Prostate gland (tissue), 2 donors: ENCODE results near the gene RBM18. TPM values are rescaled to one million over a fixed set of nuclear protein-coding genes. Genes with fewer than 3 reads are reported as not detected.

Source experiments
- DNase-seq: peaks from one replicate; pipeline ENCODE4 v3.0.0-alpha.2; 2019; ENCODE audit warnings: low spot score
- H3K27ac ChIP-seq, 2 donors: fragments of 200-600 bp; sonication (generic); 2 replicates each; pipeline ENCODE4 v1.5.1; 2017 to 2019
- H3K27me3 ChIP-seq: fragments of 200-600 bp; sonication (generic); replicated peaks from 2 replicates; pipeline ENCODE4 v1.5.1; 2019; ENCODE audit not compliant: insufficient read depth
- H3K36me3 ChIP-seq, 2 donors: fragments of 200-600 bp; sonication (generic); 1 replicate in 1 of 2; 2 replicates in 1 of 2; pipeline versions ENCODE4 v1.5.1 to v1.8.1; 2017 to 2019
- H3K4me1 ChIP-seq: fragments of 200-600 bp; sonication (generic); replicated peaks from 2 replicates; pipeline ENCODE4 v1.5.1; 2019
- H3K4me3 ChIP-seq, 2 donors: fragments of 200-600 bp; sonication (generic); 2 replicates each; pipeline ENCODE4 v1.5.1; 2017 to 2019
- H3K9me3 ChIP-seq: fragments of 200-600 bp; sonication (generic); 2 replicates; pipeline ENCODE4 v1.5.1; 2017
- CTCF ChIP-seq, 4 experiments: fragments of 200-600 bp in 2 of 4; fragments of 450-650 bp in 2 of 4; sonication (generic) in 2 of 4; IDR thresholded peaks; 1 replicate in 3 of 4; 2 replicates in 1 of 4; pipeline ENCODE4 v1.5.1; 2016 to 2019; ENCODE audit warnings: antibody characterized with exemption in 4 of 4, mild to moderate bottlenecking in 2 of 4, moderate library complexity in 2 of 4
- POLR2A ChIP-seq: fragments of 450-650 bp; IDR thresholded peaks from one replicate; pipeline ENCODE4 v1.6.1; 2016; ENCODE audit warnings: antibody characterized with exemption, mild to moderate bottlenecking
- POLR2AphosphoS5 ChIP-seq: sonication (generic); formaldehyde crosslinking; IDR thresholded peaks from one replicate; pipeline ENCODE4 v1.6.1; 2017; ENCODE audit warnings: antibody characterized with exemption
- WGBS: methylation state at CpG from one replicate; pipeline ENCODE4 v1.1.5; 2018; 5-methylcytosine and 5-hydroxymethylcytosine counted together
- intact Hi-C: fragments of 100-400 bp; cut with DNase I; formaldehyde crosslinking; loops from one replicate; pipeline ENCODE4 v1.14.2; 2022
- total RNA-seq, 2 donors: library from RNA; depleted of rRNA; stranded (reverse); fragments of >200 nt; gene quantifications; one replicate each; pipeline ENCODE4 v1.1.0, GENCODE V29; 2016

RBM18 gene
- total RNA-seq, 2 donors from 2014 or later = 8.8 to 20.3 TPM

GRCh38 chr9:122228568-122229484, 35.8 kb downstream of the RBM18 start, which contains the start of gene LHX6:
Gene LHX6 (minus strand): TSS chr9:122228957. CDS start chr9:122228740, 217 bp downstream.
- DNase-seq = no peak
- Histone ChIP-seq H3K4me1 (peaks cover 5% of the 10 kb centered on the region), H3K36me3 (no peaks in the 10 kb centered on the region), H3K4me3 (peak within 1 kb of the TSS; percentile 18 to 33), H3K27ac (no peak within 1 kb of the TSS), H3K27me3 (peaks cover 26% of the 10 kb centered on the region), H3K9me3 (no peaks in the 10 kb centered on the region)
- TF ChIP-seq POLR2A (no peak), CTCF (IDR thresholded peaks at IDR 0.05) (no peak), POLR2AphosphoS5 (no peak)
- intact Hi-C loops = no loop called here
- WGBS = 3% methylated on average over 68 of the region's 70 CpGs

- H3K27me3 ChIP-seq = peaks cover 30% of the 10 kb centered on the region
- no peak for DNase-seq
Observed at GRCh38 chr9:122228191-122228567, 36.5 kb downstream of the RBM18 start.

GRCh38 chr9:122227575-122227900, 37.1 kb downstream of the RBM18 start:
- no peak for TF ChIP-seq POLR2AphosphoS5
- no peak for TF ChIP-seq POLR2A
- TF ChIP-seq CTCF (IDR thresholded peaks at IDR 0.05) = no peak
- Histone ChIP-seq H3K27ac (no peak overlapping the region), H3K36me3 (no peaks in the 10 kb centered on the region), H3K27me3 (peaks cover 30% of the 10 kb centered on the region), H3K9me3 (no peaks in the 10 kb centered on the region), H3K4me3 (peak overlapping the region in 1 of 2 donors; percentile 33), H3K4me1 (peaks cover 5% of the 10 kb centered on the region)
- intact Hi-C loops = no loop called here
- 7% methylated on average over 10 of the region's 10 CpGs for WGBS
- DNase-seq = no peak

More at GRCh38 chr9:122228191-122228567, 36.5 kb downstream of the RBM18 start:
- Histone ChIP-seq H3K4me3 (peak overlapping the region; percentile 18 to 33), H3K4me1 (peaks cover 5% of the 10 kb centered on the region), H3K9me3 (no peaks in the 10 kb centered on the region), H3K27ac (no peak overlapping the region), H3K36me3 (no peaks in the 10 kb centered on the region)
- no peak for TF ChIP-seq POLR2A
- no peak for TF ChIP-seq POLR2AphosphoS5
- TF ChIP-seq CTCF (IDR thresholded peaks at IDR 0.05) = no peak
- WGBS = 2% methylated on average over 38 of the region's 38 CpGs
- intact Hi-C loops = no loop called here

GRCh38 chr9:122226758-122227574, 37.7 kb downstream of the RBM18 start:
- intact Hi-C loops = no loop called here
- Histone ChIP-seq H3K27ac (no peak overlapping the region), H3K4me3 (peak overlapping the region in 1 of 2 donors; percentile 33), H3K4me1 (peaks cover 5% of the 10 kb centered on the region), H3K27me3 (peaks cover 30% of the 10 kb centered on the region), H3K36me3 (no peaks in the 10 kb centered on the region), H3K9me3 (no peaks in the 10 kb centered on the region)
- WGBS = 17% methylated on average over 28 of the region's 59 CpGs
- DNase-seq = no peak
- TF ChIP-seq CTCF (IDR thresholded peaks at IDR 0.05) = no peak
- TF ChIP-seq POLR2A = no peak
- TF ChIP-seq POLR2AphosphoS5 = no peak
